CD4-positive, alpha-beta T cell (primary cell): ENCODE results near the gene APP. TPM values are rescaled to one million over a fixed set of nuclear protein-coding genes. Genes with fewer than 3 reads are reported as not detected.

Source experiments
- ATAC-seq: fragments of 200-7000 bp; cut with Tn5 transposase; one replicate; pipeline ENCODE4 v1.10.0; 2022; ENCODE audit warnings: mild to moderate bottlenecking; ENCODE audit not compliant: poor library complexity
- CTCF ChIA-PET: fragments of 350-600 bp; sonication (Branson Sonifier 250); formaldehyde crosslinking; loops from one replicate; lab custom pipeline; 2021; ENCODE audit warnings: antibody characterized with exemption, inconsistent platforms; lab: Charles Lee
- POLR2A ChIA-PET: fragments of 350-600 bp; sonication (Branson Sonifier 250); formaldehyde crosslinking; loops from one replicate; lab custom pipeline; 2021; ENCODE audit warnings: antibody characterized with exemption, inconsistent platforms; lab: Charles Lee
- DNase-seq, 14 experiments: peaks; one replicate each; pipeline ENCODE4 v3.0.0-alpha.2; 2013 to 2020; ENCODE audit warnings: mixed read lengths in 2 of 14
- H3K27ac ChIP-seq, 2 donors: one replicate each; pipeline versions ENCODE4 v1.5.1 to v1.7.0; 2013; ENCODE audit warnings: low read length in 2 of 2, low read depth in 1 of 2, mild to moderate bottlenecking in 1 of 2
- H3K27me3 ChIP-seq, 2 experiments: 1 replicate in 1 of 2; 2 replicates in 1 of 2; pipeline versions ENCODE4 v1.6.1 to v1.7.0; 2013; ENCODE audit warnings: low read length in 2 of 2, control low read depth in 1 of 2, mild to moderate bottlenecking in 1 of 2, moderate library complexity in 1 of 2; ENCODE audit not compliant: insufficient read depth in 2 of 2, control insufficient read depth in 1 of 2
- H3K36me3 ChIP-seq: one replicate; pipeline ENCODE4 v1.6.1; 2013; ENCODE audit warnings: low read length, control low read depth; ENCODE audit not compliant: insufficient read depth
- H3K4me1 ChIP-seq: one replicate; pipeline ENCODE4 v1.6.1; 2013; ENCODE audit warnings: low read length, control low read depth; ENCODE audit not compliant: insufficient read depth
- H3K4me3 ChIP-seq: one replicate; pipeline ENCODE4 v1.5.1; 2013; ENCODE audit warnings: mild to moderate bottlenecking, low read length, moderate library complexity
- H3K9me3 ChIP-seq, 2 experiments: 1 replicate in 1 of 2; 2 replicates in 1 of 2; pipeline versions ENCODE4 v1.6.1 to v1.7.0; 2013; ENCODE audit warnings: low read length in 2 of 2, mild to moderate bottlenecking in 2 of 2, control low read depth in 1 of 2, moderate library complexity in 1 of 2; ENCODE audit not compliant: control insufficient read depth in 1 of 2, insufficient read depth in 1 of 2
- H3K27ac Mint-ChIP-seq: one replicate; pipeline ENCODE4 v1.8.0; 2020; ENCODE audit warnings: mixed read lengths
- H3K27me3 Mint-ChIP-seq: one replicate; pipeline ENCODE4 v1.8.0; 2021; ENCODE audit warnings: mixed read lengths
- H3K36me3 Mint-ChIP-seq: one replicate; pipeline ENCODE4 v1.8.0; 2021; ENCODE audit warnings: low read depth, mixed read lengths
- H3K4me1 Mint-ChIP-seq: one replicate; pipeline ENCODE4 v1.8.0; 2021; ENCODE audit warnings: low read depth, mixed read lengths
- H3K4me3 Mint-ChIP-seq: one replicate; pipeline ENCODE4 v1.8.0; 2020; ENCODE audit warnings: mild to moderate bottlenecking, mixed read lengths
- H3K9me3 Mint-ChIP-seq: one replicate; pipeline ENCODE4 v1.8.0; 2020; ENCODE audit warnings: mixed read lengths
- intact Hi-C, 2 experiments: fragments of 100-400 bp; cut with DNase I in 1 of 2; cut with micrococcal nuclease in 1 of 2; formaldehyde crosslinking; loops; one replicate each; pipeline versions ENCODE4 v1.15.1 to v1.9.0; 2023 to 2025; cut with DNase I, micrococcal nuclease
- total RNA-seq, 174 experiments: library from RNA in 2 of 174; stranded (reverse) in 2 of 174; gene quantifications; one replicate each; pipeline ENCODE4 v1.2.3 and lab custom pipeline; 2021 to 2026
- TF ChIP-seq, protein P1 (sequence below): fragments of 200-600 bp; IDR thresholded peaks from one replicate; pipeline ENCODE4 v1.8.0; 2022; ENCODE audit warnings: antibody characterized with exemption, mild to moderate bottlenecking

Gene APP
- total RNA-seq, 2 experiments from 2014 or later, result 43.6 to 44.4 TPM

DNA sequence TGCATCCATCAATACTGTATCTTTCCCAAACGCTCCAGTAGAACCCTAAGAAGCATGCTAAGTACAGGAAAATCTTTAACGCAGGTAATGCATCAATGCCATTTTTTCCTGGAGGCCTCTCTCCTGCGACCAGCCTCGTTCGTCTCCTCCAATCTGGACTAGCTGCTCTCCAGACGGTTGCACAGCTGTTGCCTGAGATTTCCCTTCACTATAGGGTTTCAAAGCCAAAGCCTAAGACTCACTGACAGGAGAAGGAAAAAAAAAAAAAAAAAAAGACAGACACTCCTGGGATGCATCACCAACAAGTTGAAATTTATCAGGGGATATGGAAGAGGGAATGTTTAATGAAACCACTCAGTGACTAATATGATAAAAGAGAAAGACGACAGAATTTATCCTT is 93.0 kb downstream of the APP start:
- no peaks in the 10 kb centered on the region for H3K4me1 ChIP-seq
- no peak for ATAC-seq
- H3K9me3 Mint-ChIP-seq, result no peaks in the 10 kb centered on the region
- H3K27ac ChIP-seq, result no peak overlapping the region
- ChIA-PET POLR2A (no interaction called here), CTCF (no interaction called here)
- intact Hi-C loops, result no loop called here
- H3K36me3 Mint-ChIP-seq, result no peaks in the 10 kb centered on the region
- H3K9me3 ChIP-seq, result no peaks in the 10 kb centered on the region
- no peak overlapping the region for H3K4me3 ChIP-seq
- H3K27me3 Mint-ChIP-seq, result no peaks in the 10 kb centered on the region
- H3K36me3 ChIP-seq, result no peaks in the 10 kb centered on the region
- no peaks in the 10 kb centered on the region for H3K27me3 ChIP-seq
- H3K4me1 Mint-ChIP-seq, result peaks cover 8% of the 10 kb centered on the region
- TF ChIP-seq, protein P1, sequence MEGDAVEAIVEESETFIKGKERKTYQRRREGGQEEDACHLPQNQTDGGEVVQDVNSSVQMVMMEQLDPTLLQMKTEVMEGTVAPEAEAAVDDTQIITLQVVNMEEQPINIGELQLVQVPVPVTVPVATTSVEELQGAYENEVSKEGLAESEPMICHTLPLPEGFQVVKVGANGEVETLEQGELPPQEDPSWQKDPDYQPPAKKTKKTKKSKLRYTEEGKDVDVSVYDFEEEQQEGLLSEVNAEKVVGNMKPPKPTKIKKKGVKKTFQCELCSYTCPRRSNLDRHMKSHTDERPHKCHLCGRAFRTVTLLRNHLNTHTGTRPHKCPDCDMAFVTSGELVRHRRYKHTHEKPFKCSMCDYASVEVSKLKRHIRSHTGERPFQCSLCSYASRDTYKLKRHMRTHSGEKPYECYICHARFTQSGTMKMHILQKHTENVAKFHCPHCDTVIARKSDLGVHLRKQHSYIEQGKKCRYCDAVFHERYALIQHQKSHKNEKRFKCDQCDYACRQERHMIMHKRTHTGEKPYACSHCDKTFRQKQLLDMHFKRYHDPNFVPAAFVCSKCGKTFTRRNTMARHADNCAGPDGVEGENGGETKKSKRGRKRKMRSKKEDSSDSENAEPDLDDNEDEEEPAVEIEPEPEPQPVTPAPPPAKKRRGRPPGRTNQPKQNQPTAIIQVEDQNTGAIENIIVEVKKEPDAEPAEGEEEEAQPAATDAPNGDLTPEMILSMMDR, result no peak
- no peak for DNase-seq
- no peak overlapping the region for H3K27ac Mint-ChIP-seq
- no peak overlapping the region for H3K4me3 Mint-ChIP-seq

DNA sequence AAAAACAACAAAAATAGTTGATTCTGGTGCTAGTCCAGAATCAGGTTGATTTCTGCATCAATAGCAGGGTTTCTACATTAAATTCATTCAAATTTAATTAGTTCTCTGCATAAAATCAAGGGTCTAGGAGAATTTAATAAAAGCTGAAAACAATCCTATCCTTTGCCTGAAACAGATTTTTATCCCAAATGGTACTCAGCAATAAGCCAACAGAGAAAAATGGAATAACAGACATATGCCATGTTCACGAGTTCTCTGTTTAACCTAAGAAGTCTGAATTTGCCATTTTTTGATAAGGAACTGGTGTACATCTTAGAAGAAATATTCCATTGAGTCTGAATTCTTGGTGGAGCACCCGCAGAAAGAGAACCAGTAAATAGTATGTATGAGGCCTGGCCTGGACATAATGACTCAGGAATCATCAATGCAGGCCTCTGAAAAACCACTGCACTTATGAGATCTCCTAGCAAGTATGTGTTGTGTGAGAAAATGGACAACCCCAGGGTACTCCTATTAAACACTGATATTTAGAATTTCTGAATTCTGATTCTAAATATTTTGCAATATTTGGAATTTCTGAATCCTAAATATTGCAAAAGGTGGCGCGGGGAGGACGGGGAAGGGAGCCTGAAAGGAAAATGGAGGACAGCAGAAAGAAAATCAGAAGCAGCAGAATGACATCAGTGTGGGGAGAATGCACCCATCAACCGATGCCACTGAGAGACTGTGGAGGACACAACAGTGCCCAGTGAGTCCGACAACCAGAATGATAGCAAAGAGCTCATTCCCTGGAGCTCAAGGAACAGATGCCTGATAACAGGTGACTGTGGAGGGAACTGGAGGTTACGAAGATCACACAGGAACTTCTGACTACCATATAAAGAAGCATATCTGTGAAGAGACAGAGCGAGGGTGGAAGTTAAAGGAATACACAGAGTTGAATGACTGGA is 97.6 kb downstream of the APP start:
- Histone ChIP-seq H3K36me3 (no peaks in the 10 kb centered on the region), H3K9me3 (no peaks in the 10 kb centered on the region), H3K4me1 (peaks cover 12% of the 10 kb centered on the region), H3K27me3 (no peaks in the 10 kb centered on the region), H3K27ac (no peak overlapping the region), H3K4me3 (no peak overlapping the region)
- Mint-ChIP-seq H3K27me3 (no peaks in the 10 kb centered on the region), H3K4me1 (peaks cover 52% of the 10 kb centered on the region), H3K9me3 (no peaks in the 10 kb centered on the region), H3K4me3 (no peak overlapping the region), H3K27ac (peak overlapping the region; percentile 90), H3K36me3 (no peaks in the 10 kb centered on the region)
- TF ChIP-seq, protein P1, result no peak
- no peak for ATAC-seq
- ChIA-PET POLR2A (interaction anchor here (2.4 kb wide), 1 partner anchor 97 kb away, joined by 17 read pairs; the partner anchor contains the start of gene APP), CTCF (no interaction called here)
- intact Hi-C loops, result loop anchor here (5.0 kb wide), 1 partner anchor 94 kb away; no protein-coding TSS in a partner anchor
- DNase-seq, result no peak

DNA sequence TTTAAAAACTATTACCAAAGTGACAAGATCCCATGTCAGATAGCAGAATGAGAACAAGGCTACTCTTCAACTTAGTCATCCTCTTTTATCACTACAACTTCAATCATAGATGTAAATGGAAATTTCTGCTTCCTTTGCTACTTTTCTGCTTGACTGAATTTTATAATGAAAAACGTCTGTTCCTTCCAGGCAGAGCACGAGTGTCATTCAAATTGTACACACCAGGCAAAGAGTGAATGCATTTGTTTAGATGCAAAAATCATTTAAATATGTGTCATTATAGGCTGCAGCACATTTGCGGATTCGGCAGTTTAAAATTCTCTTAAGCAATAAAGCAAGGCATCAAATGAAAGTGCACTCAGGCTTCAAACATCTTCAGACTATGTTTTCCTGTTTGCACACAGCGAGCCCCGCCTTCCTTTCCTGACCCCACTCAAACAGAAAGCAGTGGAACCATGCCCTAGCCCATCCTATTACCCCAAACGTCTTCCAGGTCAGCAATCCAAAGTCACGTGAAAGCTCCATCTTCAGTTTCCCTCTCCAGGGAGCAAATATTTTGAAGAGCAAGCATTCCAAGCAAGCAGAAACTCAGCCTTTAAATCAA is 99.6 kb downstream of the APP start:
- POLR2A ChIA-PET, result interaction anchor here (1.2 to 2.4 kb wide), 2 partner anchors 99 to 159 kb away, joined by 3 to 17 read pairs; partner anchors contain the start of gene APP
- ATAC-seq (peak; percentile 88), DNase-seq (peak in 13 of 14 experiments; percentile 6 to 60 (median 26))
- Histone ChIP-seq H3K9me3 (no peaks in the 10 kb centered on the region), H3K4me1 (peaks cover 12% of the 10 kb centered on the region), H3K27me3 (no peaks in the 10 kb centered on the region), H3K36me3 (no peaks in the 10 kb centered on the region), H3K27ac (peak overlapping the region in 1 of 2 donors; percentile 56), H3K4me3 (peak overlapping the region; percentile 45)
- peak overlapping the region; percentile 88 for H3K4me3 Mint-ChIP-seq
- H3K27me3 Mint-ChIP-seq, result no peaks in the 10 kb centered on the region
- CTCF ChIA-PET, result interaction anchor here (1.4 kb wide), 1 partner anchor 100 kb away, joined by 5 read pairs; the partner anchor contains the start of gene APP
- H3K9me3 Mint-ChIP-seq, result no peaks in the 10 kb centered on the region
- intact Hi-C loops, result loop anchor here (5.0 kb wide), 1 partner anchor 96 kb away; no protein-coding TSS in a partner anchor
- peaks cover 65% of the 10 kb centered on the region for H3K4me1 Mint-ChIP-seq
- no peaks in the 10 kb centered on the region for H3K36me3 Mint-ChIP-seq
- H3K27ac Mint-ChIP-seq, result peak overlapping the region; percentile 90
- TF ChIP-seq, protein P1, result no peak
